Parathyroid adenoma (tissue), 2 donors: Measurements from ENCODE around the gene ZP2.

Experiments used
- H2AFZ ChIP-seq: fragments of 300-600 bp; sonication (generic); one replicate; pipeline ENCODE4 v1.7.0; 2017; ENCODE audit warnings: antibody characterized with exemption, mild to moderate bottlenecking
- H3K27ac ChIP-seq: fragments of 300-600 bp; sonication (generic); one replicate; pipeline ENCODE4 v1.7.0; 2017
- H3K27me3 ChIP-seq: fragments of 300-600 bp; sonication (generic); one replicate; pipeline ENCODE4 v1.7.0; 2017; ENCODE audit warnings: low read length; ENCODE audit not compliant: control insufficient read depth, insufficient read depth
- H3K36me3 ChIP-seq: fragments of 300-600 bp; sonication (generic); one replicate; pipeline ENCODE4 v1.7.0; 2017; ENCODE audit warnings: low read length; ENCODE audit not compliant: control insufficient read depth, insufficient read depth
- H3K4me1 ChIP-seq: fragments of 300-600 bp; sonication (generic); one replicate; pipeline ENCODE4 v1.7.0; 2017; ENCODE audit warnings: control low read depth
- H3K4me2 ChIP-seq: fragments of 300-600 bp; sonication (generic); one replicate; pipeline ENCODE4 v1.7.0; 2017; ENCODE audit warnings: low read length
- H3K4me3 ChIP-seq: fragments of 300-600 bp; sonication (generic); one replicate; pipeline ENCODE4 v1.7.0; 2017; ENCODE audit warnings: low read depth, low read length
- H3K79me2 ChIP-seq: fragments of 300-600 bp; sonication (generic); one replicate; pipeline ENCODE4 v1.7.0; 2017; ENCODE audit warnings: control low read depth
- H3K9ac ChIP-seq: fragments of 300-600 bp; sonication (generic); one replicate; pipeline ENCODE4 v1.7.0; 2017; ENCODE audit warnings: mild to moderate bottlenecking
- H3K9me3 ChIP-seq: fragments of 300-600 bp; sonication (generic); one replicate; pipeline ENCODE4 v1.7.0; 2017; ENCODE audit warnings: low read length; ENCODE audit not compliant: control insufficient read depth
- TF ChIP-seq, protein P1 (sequence below): fragments of 300-600 bp; sonication (generic); IDR thresholded peaks from one replicate; pipeline ENCODE4 v1.7.0; 2017; ENCODE audit warnings: antibody characterized with exemption, mild to moderate bottlenecking
- donor health status: primary hyperparathyroidism.

The ZP2 gene

DNA sequence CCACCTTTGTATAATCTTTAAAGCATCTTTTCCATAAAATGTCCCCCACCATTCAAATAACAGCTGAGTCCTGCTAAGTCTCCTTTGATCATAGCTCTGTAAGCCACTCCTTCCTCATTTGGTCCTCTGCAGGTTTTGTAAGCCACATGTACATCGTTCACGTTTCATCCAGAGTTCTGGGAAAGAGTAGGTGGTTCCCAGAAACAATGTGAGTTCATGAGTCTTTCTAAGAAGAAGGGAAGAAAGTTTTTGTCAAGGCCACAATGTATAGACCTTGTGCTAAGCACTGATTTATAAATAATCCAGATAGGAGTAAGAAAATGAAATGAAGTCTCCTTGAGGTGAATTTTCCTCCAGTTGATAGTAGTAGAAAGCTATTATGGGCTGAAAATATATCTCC, 13.4 kb upstream of the ZP2 start:
- TF ChIP-seq, protein P1, sequence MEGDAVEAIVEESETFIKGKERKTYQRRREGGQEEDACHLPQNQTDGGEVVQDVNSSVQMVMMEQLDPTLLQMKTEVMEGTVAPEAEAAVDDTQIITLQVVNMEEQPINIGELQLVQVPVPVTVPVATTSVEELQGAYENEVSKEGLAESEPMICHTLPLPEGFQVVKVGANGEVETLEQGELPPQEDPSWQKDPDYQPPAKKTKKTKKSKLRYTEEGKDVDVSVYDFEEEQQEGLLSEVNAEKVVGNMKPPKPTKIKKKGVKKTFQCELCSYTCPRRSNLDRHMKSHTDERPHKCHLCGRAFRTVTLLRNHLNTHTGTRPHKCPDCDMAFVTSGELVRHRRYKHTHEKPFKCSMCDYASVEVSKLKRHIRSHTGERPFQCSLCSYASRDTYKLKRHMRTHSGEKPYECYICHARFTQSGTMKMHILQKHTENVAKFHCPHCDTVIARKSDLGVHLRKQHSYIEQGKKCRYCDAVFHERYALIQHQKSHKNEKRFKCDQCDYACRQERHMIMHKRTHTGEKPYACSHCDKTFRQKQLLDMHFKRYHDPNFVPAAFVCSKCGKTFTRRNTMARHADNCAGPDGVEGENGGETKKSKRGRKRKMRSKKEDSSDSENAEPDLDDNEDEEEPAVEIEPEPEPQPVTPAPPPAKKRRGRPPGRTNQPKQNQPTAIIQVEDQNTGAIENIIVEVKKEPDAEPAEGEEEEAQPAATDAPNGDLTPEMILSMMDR, result no peak
- Histone ChIP-seq H3K4me3 (no peak overlapping the region), H2AFZ (no peak overlapping the region), H3K27ac (no peak overlapping the region), H3K79me2 (no peaks in the 10 kb centered on the region), H3K9ac (no peak overlapping the region), H3K27me3 (no peaks in the 10 kb centered on the region), H3K4me1 (no peaks in the 10 kb centered on the region), H3K9me3 (no peaks in the 10 kb centered on the region), H3K4me2 (no peak overlapping the region), H3K36me3 (no peaks in the 10 kb centered on the region)

GRCh38 chr16:21223787-21224186, 12.4 kb upstream of the ZP2 start:
- H3K79me2 ChIP-seq, result no peaks in the 10 kb centered on the region
- H2AFZ ChIP-seq, result no peak overlapping the region

GRCh38 chr16:21222495-21223337, 11.3 kb upstream of the ZP2 start:
- H3K36me3 ChIP-seq, result no peaks in the 10 kb centered on the region
- H3K4me3 ChIP-seq, result no peak overlapping the region
- no peak overlapping the region for H2AFZ ChIP-seq
- no peaks in the 10 kb centered on the region for H3K79me2 ChIP-seq
- H3K27me3 ChIP-seq, result no peaks in the 10 kb centered on the region
- no peak overlapping the region for H3K27ac ChIP-seq
- no peak overlapping the region for H3K4me2 ChIP-seq
- no peaks in the 10 kb centered on the region for H3K9me3 ChIP-seq
- H3K4me1 ChIP-seq, result no peaks in the 10 kb centered on the region
- H3K9ac ChIP-seq, result no peak overlapping the region
- TF ChIP-seq, protein P1, result no peak

More at GRCh38 chr16:21223787-21224186, 12.4 kb upstream of the ZP2 start:
- Histone ChIP-seq H3K36me3 (no peaks in the 10 kb centered on the region), H3K4me1 (no peaks in the 10 kb centered on the region), H3K4me3 (no peak overlapping the region), H3K9me3 (no peaks in the 10 kb centered on the region), H3K4me2 (no peak overlapping the region), H3K9ac (no peak overlapping the region), H3K27me3 (no peaks in the 10 kb centered on the region), H3K27ac (no peak overlapping the region)
- TF ChIP-seq, protein P1, result no peak

GRCh38 chr16:21219551-21219950, 8.2 kb upstream of the ZP2 start:
- Histone ChIP-seq H3K9ac (no peak overlapping the region), H3K4me3 (no peak overlapping the region), H3K4me1 (no peaks in the 10 kb centered on the region), H3K79me2 (no peaks in the 10 kb centered on the region), H3K27me3 (no peaks in the 10 kb centered on the region), H3K4me2 (no peak overlapping the region), H3K27ac (no peak overlapping the region), H2AFZ (no peak overlapping the region), H3K36me3 (no peaks in the 10 kb centered on the region), H3K9me3 (no peaks in the 10 kb centered on the region)
- TF ChIP-seq, protein P1, result no peak

DNA sequence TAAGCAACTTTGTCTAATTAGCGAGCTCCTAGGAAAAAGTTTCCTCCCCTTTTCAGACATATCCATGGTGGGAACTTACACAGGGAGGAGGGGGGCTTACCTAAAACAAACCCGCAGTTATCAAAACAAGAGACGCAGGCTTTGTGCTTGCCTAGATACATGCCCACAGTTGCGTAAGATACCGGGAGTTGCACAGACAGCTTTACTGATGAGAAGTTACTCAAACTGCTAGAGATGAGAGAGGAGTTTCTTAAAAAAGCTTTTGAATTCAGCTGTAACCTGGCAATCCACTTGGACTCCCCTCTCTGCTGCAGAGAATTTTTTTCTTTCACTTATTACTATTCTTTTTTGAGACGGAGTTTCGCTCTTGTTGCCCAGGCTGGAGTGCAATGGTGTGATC, 6.8 kb upstream of the ZP2 start:
- no peaks in the 10 kb centered on the region for H3K9me3 ChIP-seq
- no peak overlapping the region for H3K4me3 ChIP-seq
- no peak overlapping the region for H2AFZ ChIP-seq
- no peaks in the 10 kb centered on the region for H3K36me3 ChIP-seq
- TF ChIP-seq, protein P1, result no peak
- no peaks in the 10 kb centered on the region for H3K79me2 ChIP-seq
- H3K27me3 ChIP-seq, result no peaks in the 10 kb centered on the region
- H3K4me1 ChIP-seq, result no peaks in the 10 kb centered on the region
- H3K27ac ChIP-seq, result no peak overlapping the region
- H3K9ac ChIP-seq, result no peak overlapping the region
- no peak overlapping the region for H3K4me2 ChIP-seq
